Muscle of leg (tissue), 11 donors: Measurements from ENCODE around the gene PBX1. TPM values are rescaled to one million over a fixed set of nuclear protein-coding genes. Genes with fewer than 3 reads are reported as not detected.

Source experiments
- DNase-seq: peaks from one replicate; pipeline ENCODE4 v3.0.0; 2013
- H3K27ac ChIP-seq: one replicate; pipeline ENCODE4 v1.5.1; 2013; ENCODE audit warnings: mild to moderate bottlenecking, low read length, control low read depth
- H3K27me3 ChIP-seq: one replicate; pipeline ENCODE4 v1.6.1; 2013; ENCODE audit warnings: low read length; ENCODE audit not compliant: control insufficient read depth, insufficient read depth
- H3K36me3 ChIP-seq: one replicate; pipeline ENCODE4 v1.6.1; 2013; ENCODE audit warnings: low read length; ENCODE audit not compliant: control insufficient read depth, insufficient read depth
- H3K4me1 ChIP-seq: one replicate; pipeline ENCODE4 v1.6.1; 2013; ENCODE audit warnings: low read length; ENCODE audit not compliant: control insufficient read depth, insufficient read depth
- H3K4me3 ChIP-seq: one replicate; pipeline ENCODE4 v1.5.1; 2013; ENCODE audit warnings: low read length, control low read depth
- H3K9me3 ChIP-seq: replicated peaks from 2 replicates; pipeline ENCODE4 v1.6.1; 2013; ENCODE audit warnings: low read depth, low read length; ENCODE audit not compliant: control insufficient read depth
- WGBS: methylation state at CpG from one replicate; pipeline ENCODE4 v1.1.5; 2013; ENCODE audit warnings: missing lambda C conversion rate; ENCODE audit not compliant: insufficient coverage; 5-methylcytosine and 5-hydroxymethylcytosine counted together
- polyA plus RNA-seq, 8 donors: library from polyadenylated mRNA; unstranded; fragments of 120-200 nt; gene quantifications; one replicate each; pipeline versions ENCODE4 v1.2.1 to v1.2.3, GENCODE V29; 2013; ENCODE audit warnings: inconsistent platforms in 1 of 8, low replicate concordance in 1 of 8; ENCODE audit not compliant: insufficient read length in 8 of 8, insufficient read depth in 1 of 8
- total RNA-seq: library from RNA; stranded (reverse); fragments of 120-200 nt; gene quantifications from one replicate; pipeline ENCODE4 v1.2.4, GENCODE V29; 2013

The PBX1 gene
- total and polyA plus RNA-seq, 9 donors, result 42.6 to 66.9 (median 53.2) TPM

DNA sequence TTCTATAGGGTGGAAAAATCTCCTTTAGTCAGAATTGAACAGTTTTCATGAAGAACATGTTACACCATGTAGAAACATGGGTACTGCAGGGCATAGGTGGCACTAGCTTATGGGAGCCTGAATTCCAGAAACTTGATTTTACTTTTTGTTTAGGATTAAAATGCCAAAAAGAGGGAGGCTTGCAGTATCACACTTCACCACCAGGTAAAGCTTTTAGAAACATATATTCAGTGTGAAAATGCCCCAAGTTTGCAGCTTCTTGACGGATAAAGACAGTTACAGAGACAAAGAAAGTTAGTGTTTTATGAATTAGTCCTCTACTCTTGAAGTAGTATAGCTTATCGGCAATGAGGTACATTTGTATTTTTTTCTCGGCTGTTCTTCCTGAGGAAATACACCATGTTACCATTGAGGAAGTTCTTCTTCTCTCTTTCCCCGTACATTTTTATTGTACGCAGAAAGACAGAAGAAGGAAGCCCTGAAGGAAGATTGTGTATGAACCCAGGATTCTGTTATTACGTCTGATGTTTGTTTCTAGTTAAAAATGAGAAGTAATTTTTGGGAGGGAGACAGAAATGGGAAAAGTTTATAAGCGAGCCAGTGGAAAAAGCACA lies 66.1 kb downstream of the PBX1 start:
- Histone ChIP-seq H3K4me3 (no peak overlapping the region), H3K4me1 (peaks cover 20% of the 10 kb centered on the region), H3K36me3 (peaks cover 14% of the 10 kb centered on the region), H3K27ac (no peak overlapping the region), H3K9me3 (no peaks in the 10 kb centered on the region), H3K27me3 (no peaks in the 10 kb centered on the region)
- no peak for DNase-seq
- 100% methylated on average over 1 of the region's 7 CpGs for WGBS

DNA sequence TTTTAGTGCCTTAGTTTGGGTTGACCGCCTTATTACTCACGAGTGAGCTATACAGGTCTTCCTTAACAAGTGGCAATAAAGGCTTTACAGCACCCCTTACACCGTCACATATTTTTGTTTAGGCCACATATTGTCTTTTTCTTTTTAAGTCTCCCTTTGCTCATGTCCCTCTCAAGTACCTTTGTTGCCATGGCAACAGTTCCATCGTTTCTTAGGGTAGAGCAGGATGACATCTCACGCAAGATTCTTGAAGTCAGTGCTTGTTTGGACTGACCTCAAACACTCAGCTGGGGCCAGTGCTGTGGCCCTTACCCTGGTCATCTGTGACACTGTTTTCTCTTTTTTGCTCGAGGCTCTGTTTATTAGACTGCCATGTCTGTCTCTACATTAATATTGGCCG lies 69.8 kb downstream of the PBX1 start:
- H3K27me3 ChIP-seq, result no peaks in the 10 kb centered on the region
- DNase-seq, result no peak
- H3K36me3 ChIP-seq, result peaks cover 14% of the 10 kb centered on the region
- H3K27ac ChIP-seq, result no peak overlapping the region
- H3K4me1 ChIP-seq, result no peaks in the 10 kb centered on the region
- 78% methylated on average over 5 of the region's 7 CpGs for WGBS
- H3K9me3 ChIP-seq, result no peaks in the 10 kb centered on the region
- no peak overlapping the region for H3K4me3 ChIP-seq

DNA sequence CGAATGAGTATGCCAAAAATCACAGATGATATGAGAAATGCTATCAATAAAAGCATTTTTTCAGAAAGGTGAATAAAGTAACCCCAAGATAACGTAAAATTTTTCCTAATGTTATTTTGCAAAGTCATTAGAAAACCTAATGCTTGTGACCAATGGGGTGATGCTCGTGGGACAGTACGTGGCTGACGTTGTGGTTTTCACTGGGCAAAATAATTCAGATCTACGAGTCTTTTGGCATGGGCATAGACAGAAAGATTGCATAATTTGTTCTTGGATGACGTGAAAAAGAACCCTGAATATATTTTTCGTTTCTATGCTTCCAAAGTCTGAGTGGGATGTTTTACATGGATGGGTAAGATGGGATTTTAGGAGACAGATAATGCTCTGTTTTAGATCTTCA lies 71.0 kb downstream of the PBX1 start:
- Histone ChIP-seq H3K27ac (no peak overlapping the region), H3K4me1 (no peaks in the 10 kb centered on the region), H3K36me3 (peaks cover 17% of the 10 kb centered on the region), H3K9me3 (no peaks in the 10 kb centered on the region), H3K27me3 (no peaks in the 10 kb centered on the region), H3K4me3 (no peak overlapping the region)
- no peak for DNase-seq
- 70% methylated on average over 4 of the region's 8 CpGs for WGBS

DNA sequence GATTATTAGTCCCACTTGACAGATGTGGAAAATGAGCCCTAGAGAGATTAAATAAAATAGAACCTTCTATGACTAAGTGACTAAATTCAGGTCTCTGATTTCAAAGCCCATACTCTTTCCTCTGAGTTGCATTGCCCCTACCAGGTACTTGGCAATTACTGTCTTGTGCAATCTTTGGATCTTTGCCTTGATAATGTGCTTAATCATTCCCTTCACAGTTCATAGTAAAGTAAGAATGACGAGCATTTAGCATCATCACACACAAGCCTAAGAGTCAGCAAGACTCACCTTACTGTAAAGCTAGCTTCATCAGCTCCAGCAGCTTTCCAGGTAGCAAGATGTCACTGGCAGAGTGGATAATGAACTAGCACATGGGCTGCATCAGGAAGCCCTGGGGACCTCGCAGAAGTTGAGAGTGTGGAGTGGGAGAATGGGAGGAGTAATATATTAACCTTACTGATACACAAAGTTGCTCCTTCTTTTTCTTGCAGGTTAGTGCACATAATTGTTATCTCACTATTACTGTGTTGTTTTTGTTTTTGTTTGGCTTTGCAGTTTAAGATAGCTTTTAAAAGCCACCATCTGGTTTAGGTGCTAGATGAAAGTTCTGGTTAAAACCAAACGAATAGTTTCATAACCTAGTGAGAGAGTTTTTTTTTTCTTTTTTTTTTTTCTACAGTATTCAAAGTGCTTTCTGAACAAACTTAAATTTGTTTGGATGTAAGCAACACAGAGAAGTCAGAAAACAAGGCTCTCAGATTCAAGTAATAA lies 71.8 kb downstream of the PBX1 start:
- no CpG with 5 or more reads among the region's 3 CpGs for WGBS
- no peak overlapping the region for H3K27ac ChIP-seq
- H3K36me3 ChIP-seq, result peaks cover 19% of the 10 kb centered on the region
- peaks cover 8% of the 10 kb centered on the region for H3K4me1 ChIP-seq
- H3K9me3 ChIP-seq, result no peaks in the 10 kb centered on the region
- no peak overlapping the region for H3K4me3 ChIP-seq
- DNase-seq, result no peak
- H3K27me3 ChIP-seq, result no peaks in the 10 kb centered on the region

DNA sequence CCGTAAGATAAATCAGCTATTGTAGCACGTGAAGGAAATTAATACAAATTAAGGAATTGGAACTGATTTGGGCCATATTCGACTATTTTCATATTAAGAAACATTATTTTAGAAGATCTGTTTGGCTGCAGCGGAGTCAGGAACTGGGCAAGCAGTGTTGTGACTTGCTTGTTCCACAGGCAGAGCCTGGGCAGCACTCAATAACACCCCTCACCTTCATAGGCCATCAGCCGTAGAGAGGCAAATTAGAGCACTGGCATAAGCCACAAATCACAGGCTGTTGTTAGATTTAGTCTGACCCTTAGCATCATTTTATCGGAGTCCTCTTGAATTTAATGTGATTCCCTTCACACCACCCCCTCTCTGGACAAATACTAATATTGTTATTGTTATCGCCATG lies 72.8 kb downstream of the PBX1 start:
- no peak overlapping the region for H3K27ac ChIP-seq
- H3K27me3 ChIP-seq, result no peaks in the 10 kb centered on the region
- H3K4me3 ChIP-seq, result no peak overlapping the region
- H3K9me3 ChIP-seq, result no peaks in the 10 kb centered on the region
- no CpG with 5 or more reads among the region's 7 CpGs for WGBS
- peaks cover 14% of the 10 kb centered on the region for H3K4me1 ChIP-seq
- peaks cover 14% of the 10 kb centered on the region for H3K36me3 ChIP-seq
- no peak for DNase-seq

DNA sequence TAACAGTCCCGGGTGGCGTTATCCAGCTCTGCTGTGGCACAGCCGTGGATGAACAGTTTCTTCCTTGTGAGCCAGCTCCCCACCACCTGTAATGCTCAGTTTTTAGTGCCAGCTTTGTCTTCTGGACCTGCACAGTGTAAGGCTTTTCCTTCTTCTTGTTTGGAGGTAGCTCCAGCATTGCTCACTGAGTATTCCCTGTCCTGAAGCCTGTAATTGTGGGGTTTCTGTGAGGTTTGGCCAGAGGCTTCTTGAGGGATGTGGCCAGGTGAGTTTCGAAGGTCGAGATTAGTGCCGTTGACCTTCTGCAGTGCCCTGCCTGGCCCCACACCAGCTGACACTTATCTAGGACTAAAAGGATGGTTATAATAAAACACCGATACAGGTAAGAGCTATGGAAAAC lies 75.0 kb downstream of the PBX1 start:
- peaks cover 35% of the 10 kb centered on the region for H3K4me1 ChIP-seq
- no peak for DNase-seq
- peaks cover 8% of the 10 kb centered on the region for H3K36me3 ChIP-seq
- H3K9me3 ChIP-seq, result no peaks in the 10 kb centered on the region
- WGBS, result 71% methylated on average over 3 of the region's 7 CpGs
- H3K4me3 ChIP-seq, result no peak overlapping the region
- no peak overlapping the region for H3K27ac ChIP-seq
- H3K27me3 ChIP-seq, result no peaks in the 10 kb centered on the region

DNA sequence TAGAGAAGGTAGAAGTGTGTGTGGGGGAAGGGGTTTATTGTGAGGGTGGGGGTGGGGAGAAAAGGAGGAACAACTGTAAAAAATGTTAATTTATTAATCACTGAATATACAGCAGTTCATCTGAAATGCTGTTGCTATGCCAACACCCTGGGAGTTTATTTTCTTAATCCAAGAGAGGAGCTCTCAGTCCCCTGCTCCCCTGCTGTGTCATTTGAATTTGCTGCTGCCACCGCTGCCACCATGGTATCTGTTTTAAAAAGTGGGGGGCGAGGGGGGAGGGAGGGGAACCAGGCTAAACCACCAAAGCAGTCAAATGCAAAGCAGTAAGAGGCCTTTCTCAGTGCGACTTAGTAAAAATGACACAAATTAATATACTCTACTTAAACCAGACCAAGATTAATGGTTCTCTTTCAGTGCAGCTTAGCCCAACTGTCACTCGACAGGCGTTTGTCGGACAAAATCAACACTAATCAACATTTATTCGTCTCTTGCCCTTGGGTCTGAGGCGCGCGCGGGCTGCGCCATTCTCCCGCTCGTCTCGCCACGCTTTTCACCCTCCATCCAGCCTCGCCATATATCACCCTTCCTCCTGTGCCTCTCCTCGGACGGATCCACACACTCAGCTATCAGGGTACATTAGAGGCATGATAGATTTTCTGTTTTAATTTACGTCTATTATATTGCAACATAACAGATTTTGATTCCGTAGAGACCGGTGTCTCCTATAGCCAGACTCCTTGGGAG lies 76.2 kb downstream of the PBX1 start:
- H3K36me3 ChIP-seq, result peaks cover 5% of the 10 kb centered on the region
- H3K4me1 ChIP-seq, result peaks cover 45% of the 10 kb centered on the region
- H3K27ac ChIP-seq, result no peak overlapping the region
- no peaks in the 10 kb centered on the region for H3K27me3 ChIP-seq
- WGBS, result 75% methylated on average over 7 of the region's 22 CpGs
- H3K4me3 ChIP-seq, result no peak overlapping the region
- no peaks in the 10 kb centered on the region for H3K9me3 ChIP-seq
- no peak for DNase-seq

DNA sequence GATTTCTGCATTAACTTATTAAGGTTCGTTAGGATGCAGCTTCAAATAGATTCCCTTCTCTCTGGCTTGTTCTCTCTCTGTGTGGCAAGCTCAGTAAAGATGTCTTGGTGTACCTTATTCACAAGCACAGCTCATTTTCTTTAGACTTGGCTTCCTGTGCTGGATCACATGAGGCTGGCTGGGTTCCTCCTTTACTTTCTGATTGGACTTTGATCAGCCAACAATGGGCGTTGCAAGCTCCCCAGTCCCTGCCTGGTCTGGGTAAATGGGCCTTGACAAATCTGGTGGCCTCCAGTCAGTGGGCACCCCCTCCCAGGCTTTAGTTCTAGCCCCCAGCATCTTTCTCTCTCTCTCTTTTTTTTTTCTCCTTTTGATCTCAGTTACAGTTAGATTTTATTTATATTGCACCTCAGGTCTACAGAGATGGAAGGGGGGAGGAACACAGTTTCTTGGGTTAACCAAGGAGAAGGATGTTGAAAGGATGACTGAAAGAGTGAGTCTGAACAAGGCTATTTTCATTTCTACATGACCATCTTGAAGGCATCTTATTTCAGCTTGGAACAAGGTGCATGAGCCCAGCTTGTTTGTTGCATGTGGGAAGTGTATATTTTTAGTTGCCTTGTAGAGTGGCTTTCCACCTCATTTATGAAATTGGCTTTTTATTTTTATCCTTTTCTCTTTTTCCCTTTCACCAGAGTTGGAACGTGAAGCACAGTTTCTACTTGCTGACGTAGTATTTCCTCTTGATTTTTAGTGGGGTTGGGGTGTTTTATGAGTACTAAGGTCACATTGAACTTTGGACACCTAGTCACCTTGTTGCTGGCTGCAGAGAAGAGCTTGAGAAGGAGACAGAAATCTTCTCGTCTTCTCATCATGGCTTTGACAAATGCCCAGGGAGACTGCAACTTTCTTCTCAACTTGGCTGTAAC lies 77.1 kb downstream of the PBX1 start:
- Histone ChIP-seq H3K9me3 (no peaks in the 10 kb centered on the region), H3K27me3 (no peaks in the 10 kb centered on the region), H3K4me3 (no peak overlapping the region), H3K27ac (no peak overlapping the region), H3K4me1 (peaks cover 51% of the 10 kb centered on the region), H3K36me3 (peaks cover 5% of the 10 kb centered on the region)
- no peak for DNase-seq
- 65% methylated on average over 2 of the region's 5 CpGs for WGBS

DNA sequence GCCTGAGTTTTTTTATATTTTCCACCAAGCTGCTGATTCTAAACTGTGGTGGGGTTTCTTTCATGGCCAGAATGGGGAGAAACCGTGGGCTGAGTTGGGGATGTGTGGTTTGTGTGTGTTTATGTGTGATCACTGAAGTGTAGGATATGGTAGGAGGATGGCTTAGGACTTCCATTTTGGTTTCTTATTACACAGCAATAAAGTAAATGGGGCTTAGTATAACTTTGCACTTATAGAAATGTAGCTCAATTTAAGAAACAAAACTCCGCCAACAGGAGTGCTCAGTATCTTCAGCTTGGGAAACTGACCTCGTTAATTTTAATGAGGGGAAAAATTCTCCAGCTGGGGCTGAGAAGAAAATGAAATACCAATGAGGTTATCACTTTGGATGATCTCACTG lies 77.8 kb downstream of the PBX1 start:
- peaks cover 5% of the 10 kb centered on the region for H3K36me3 ChIP-seq
- no CpG with 5 or more reads among the region's 3 CpGs for WGBS
- peaks cover 56% of the 10 kb centered on the region for H3K4me1 ChIP-seq
- H3K9me3 ChIP-seq, result no peaks in the 10 kb centered on the region
- no peak overlapping the region for H3K4me3 ChIP-seq
- no peaks in the 10 kb centered on the region for H3K27me3 ChIP-seq
- DNase-seq, result no peak
- H3K27ac ChIP-seq, result no peak overlapping the region
